22Rv1 (cell line): ENCODE measurements around the gene STAT5B.
"Not testable (repeated sequence)": the region's sequence is repeated elsewhere in the genome, so short reads cannot be mapped to it uniquely, and the experiment has no call there.

ENCODE experiments used
- CTCF ChIP-seq: fragments of 450-650 bp; IDR thresholded peaks from 2 replicates; pipeline ENCODE4 v1.5.1; 2017; ENCODE audit warnings: mild to moderate bottlenecking
- ZFX ChIP-seq: fragments of 450-650 bp; IDR thresholded peaks from 2 replicates; pipeline ENCODE4 v1.6.1; 2017; ENCODE audit warnings: antibody characterized with exemption, borderline replicate concordance

- TF ChIP-seq CTCF, ZFX: not testable (repeated sequence)
Observed at GRCh38 chr17:42305031-42305330, 28.8 kb upstream of the STAT5B start.
